B cell (primary cell): ENCODE results near the gene TMEM203. TPM values are rescaled to one million over a fixed set of nuclear protein-coding genes. Genes with fewer than 3 reads are reported as not detected.

ENCODE experiments used
- ATAC-seq: fragments of 200-7000 bp; cut with Tn5 transposase; one replicate; pipeline ENCODE4 v1.10.0; 2021; ENCODE audit warnings: low read depth, mild to moderate bottlenecking, moderate number of reproducible peaks, moderate library complexity
- CTCF ChIA-PET: fragments of 350-600 bp; sonication (Branson Sonifier 250); formaldehyde crosslinking; loops from one replicate; lab custom pipeline; 2021; ENCODE audit warnings: antibody characterized with exemption, inconsistent platforms; lab: Charles Lee
- POLR2A ChIA-PET: fragments of 350-600 bp; sonication (Branson Sonifier 250); formaldehyde crosslinking; loops from one replicate; lab custom pipeline; 2021; ENCODE audit warnings: antibody characterized with exemption; lab: Charles Lee
- DNase-seq: peaks from one replicate; pipeline ENCODE4 v3.0.0; 2013
- H2AFZ ChIP-seq: 2 replicates; pipeline ENCODE4 v1.6.1; 2012; ENCODE audit warnings: mild to moderate bottlenecking, low read depth, low read length; ENCODE audit not compliant: insufficient read depth, poor library complexity, severe bottlenecking
- H3K27ac ChIP-seq, 2 donors: 1 replicate in 1 of 2; 2 replicates in 1 of 2; pipeline ENCODE4 v1.5.1; 2012 to 2013; ENCODE audit warnings: low read length in 2 of 2, mild to moderate bottlenecking in 2 of 2, moderate library complexity in 1 of 2
- H3K27me3 ChIP-seq, 4 experiments: fragments of 200-600 bp in 1 of 4; sonication (generic) in 1 of 4; replicated peaks in 1 of 4; 1 replicate in 2 of 4; 2 replicates in 2 of 4; pipeline versions ENCODE4 v1.6.1 to v1.7.0; 2013 to 2016; ENCODE audit warnings: low read length in 3 of 4, mild to moderate bottlenecking in 2 of 4, mixed read lengths in 1 of 4, moderate library complexity in 1 of 4; ENCODE audit not compliant: insufficient read depth in 4 of 4, control insufficient read depth in 3 of 4; ENCODE audit errors: control extremely low read depth in 1 of 4
- H3K36me3 ChIP-seq, 2 experiments: replicated peaks in 1 of 2; 1 replicate in 1 of 2; 2 replicates in 1 of 2; pipeline versions ENCODE4 v1.6.1 to v1.7.1; 2013; ENCODE audit warnings: low read length in 1 of 2; ENCODE audit not compliant: insufficient read depth in 2 of 2, control insufficient read depth in 1 of 2; ENCODE audit errors: control extremely low read depth in 1 of 2, extremely low read depth in 1 of 2
- H3K4me1 ChIP-seq, 2 donors: fragments of 200-600 bp in 1 of 2; sonication (generic) in 1 of 2; 1 replicate in 1 of 2; 2 replicates in 1 of 2; pipeline versions ENCODE4 v1.5.1 to v1.6.1; 2013 to 2017; ENCODE audit warnings: low read length in 2 of 2; ENCODE audit not compliant: control insufficient read depth in 2 of 2, insufficient read depth in 2 of 2
- H3K4me2 ChIP-seq: replicated peaks from 2 replicates; pipeline ENCODE3; 2012; ENCODE audit warnings: mild to moderate bottlenecking, low read depth, low read length; ENCODE audit not compliant: poor library complexity, severe bottlenecking
- H3K4me3 ChIP-seq, 5 experiments: fragments of 200-600 bp in 1 of 5; sonication (generic) in 1 of 5; 1 replicate in 3 of 5; 2 replicates in 2 of 5; pipeline versions ENCODE4 v1.5.1 to v1.7.0; 2011 to 2016; ENCODE audit warnings: low read length in 4 of 5, mild to moderate bottlenecking in 4 of 5, low read depth in 2 of 5, control low read depth in 1 of 5, moderate library complexity in 1 of 5; ENCODE audit not compliant: insufficient read depth in 1 of 5; ENCODE audit errors: control extremely low read depth in 1 of 5, extremely low read depth in 1 of 5
- H3K79me2 ChIP-seq: fragments of 200-600 bp; sonication (generic); one replicate; pipeline ENCODE4 v1.6.0; 2016; ENCODE audit warnings: low read length; ENCODE audit not compliant: control insufficient read depth, insufficient read depth
- H3K9ac ChIP-seq: fragments of 200-600 bp; sonication (generic); 2 replicates; pipeline ENCODE4 v1.6.1; 2017; ENCODE audit warnings: mild to moderate bottlenecking, low read length, moderate library complexity
- H3K9me3 ChIP-seq, 3 donors: one replicate each; pipeline versions ENCODE4 v1.6.1 to v1.7.1; 2013; ENCODE audit warnings: low read length in 2 of 3; ENCODE audit not compliant: control insufficient read depth in 2 of 3, insufficient read depth in 1 of 3; ENCODE audit errors: control extremely low read depth in 1 of 3
- H4K20me1 ChIP-seq: 2 replicates; pipeline ENCODE4 v1.6.0; 2012; ENCODE audit warnings: mild to moderate bottlenecking, low read length; ENCODE audit not compliant: insufficient read depth, control insufficient read depth, poor library complexity, severe bottlenecking
- H3K27ac Mint-ChIP-seq: one replicate; pipeline ENCODE4 v1.8.0; 2021; ENCODE audit warnings: mixed read lengths
- H3K27me3 Mint-ChIP-seq: one replicate; pipeline ENCODE4 v1.8.0; 2021; ENCODE audit warnings: mixed read lengths
- H3K4me1 Mint-ChIP-seq: one replicate; pipeline ENCODE4 v1.8.0; 2021; ENCODE audit warnings: mixed read lengths
- H3K4me3 Mint-ChIP-seq: one replicate; pipeline ENCODE4 v1.8.0; 2021; ENCODE audit warnings: mixed read lengths
- H3K9me3 Mint-ChIP-seq: one replicate; pipeline ENCODE4 v1.8.0; 2022; ENCODE audit warnings: mixed read lengths; ENCODE audit not compliant: insufficient read depth
- EZH2 ChIP-seq: IDR thresholded peaks from 2 replicates; pipeline ENCODE4 v1.6.1; 2012; ENCODE audit warnings: borderline replicate concordance, low read depth, mild to moderate bottlenecking, moderate library complexity, low read length; ENCODE audit not compliant: insufficient read depth, poor library complexity, severe bottlenecking
- WGBS: methylation state at CpG from one replicate; pipeline ENCODE4 v1.1.5; 2013; ENCODE audit warnings: missing lambda C conversion rate; ENCODE audit not compliant: insufficient coverage; 5-methylcytosine and 5-hydroxymethylcytosine counted together
- intact Hi-C: fragments of 100-400 bp; cut with micrococcal nuclease; formaldehyde crosslinking; loops from one replicate; pipeline ENCODE4 v1.10.0; 2022
- polyA plus RNA-seq: library from polyadenylated mRNA; depleted of rRNA; stranded (reverse); fragments of >200 nt; gene quantifications from 2 replicates; pipeline ENCODE4 v1.2.3, GENCODE V29; 2012
- total RNA-seq, 2 donors: library from RNA; stranded (reverse); fragments of 120-200 nt in 1 of 2; gene quantifications; 1 replicate in 1 of 2; 2 replicates in 1 of 2; pipeline versions ENCODE4 v1.2.3 to v1.2.4, GENCODE V29; 2013 to 2022
- TF ChIP-seq, protein P1 (sequence below): fragments of 200-600 bp; IDR thresholded peaks from one replicate; pipeline ENCODE4 v1.8.0; 2022; ENCODE audit warnings: antibody characterized with exemption, mild to moderate bottlenecking

TMEM203 gene
- total and polyA plus RNA-seq, 2 donors (not counting 1 experiment from before 2014, with no cell fraction given): 20.6 to 35.7 TPM

DNA sequence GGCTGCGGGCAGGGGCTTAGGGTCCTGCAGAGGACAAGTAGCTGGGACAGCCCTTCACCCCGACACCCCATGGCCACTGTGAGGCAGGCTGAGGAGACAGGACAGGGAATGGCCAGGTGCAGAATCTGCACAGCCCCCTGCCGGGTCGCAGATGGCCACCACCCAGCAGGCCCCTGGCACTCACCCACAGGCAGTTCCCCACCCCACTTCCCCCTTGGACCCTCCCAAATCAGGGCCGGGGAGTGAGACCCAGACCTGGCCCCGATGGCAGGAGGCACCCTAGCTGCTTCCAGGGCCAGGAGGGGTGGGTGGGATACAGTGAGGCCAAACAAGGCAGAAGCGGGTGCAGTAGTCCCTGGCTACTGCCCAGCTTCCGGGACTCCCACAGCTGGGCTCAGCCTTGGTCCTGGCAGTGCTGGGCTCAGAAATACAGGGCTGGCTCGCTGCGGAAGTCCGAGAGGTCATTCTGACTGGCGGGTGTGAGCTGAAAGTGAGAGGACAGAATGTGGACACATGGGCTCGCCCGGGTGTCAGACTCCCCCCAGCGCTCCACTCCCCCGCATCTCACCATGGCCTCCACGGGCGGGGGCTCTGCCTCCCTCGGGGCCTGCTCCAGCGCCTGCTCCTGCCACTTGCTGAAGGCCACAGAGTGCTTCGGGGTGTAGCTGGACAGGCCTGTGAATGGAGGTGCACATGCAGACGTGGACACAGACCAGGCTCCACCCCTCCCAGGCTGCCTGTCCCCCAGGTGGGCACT lies 13.6 kb downstream of the TMEM203 start:
- no peak overlapping the region for H3K4me3 Mint-ChIP-seq
- 98% methylated on average over 21 of the region's 22 CpGs for WGBS
- no peaks in the 10 kb centered on the region for H3K27me3 ChIP-seq
- no peaks in the 10 kb centered on the region for H3K27me3 Mint-ChIP-seq
- H3K4me1 ChIP-seq: peaks cover 20 to 31% of the 10 kb centered on the region in 2 donors
- H3K4me3 ChIP-seq: no peak overlapping the region
- H3K27ac ChIP-seq: no peak overlapping the region
- CTCF ChIA-PET: interaction anchor here (1.1 kb wide), 1 partner anchor 74 kb away, joined by 3 read pairs; no protein-coding TSS in a partner anchor
- peaks cover 0 to 3% (median 0%) of the 10 kb centered on the region in 3 donors for H3K9me3 ChIP-seq
- no peak for ATAC-seq
- TF ChIP-seq, protein P1, sequence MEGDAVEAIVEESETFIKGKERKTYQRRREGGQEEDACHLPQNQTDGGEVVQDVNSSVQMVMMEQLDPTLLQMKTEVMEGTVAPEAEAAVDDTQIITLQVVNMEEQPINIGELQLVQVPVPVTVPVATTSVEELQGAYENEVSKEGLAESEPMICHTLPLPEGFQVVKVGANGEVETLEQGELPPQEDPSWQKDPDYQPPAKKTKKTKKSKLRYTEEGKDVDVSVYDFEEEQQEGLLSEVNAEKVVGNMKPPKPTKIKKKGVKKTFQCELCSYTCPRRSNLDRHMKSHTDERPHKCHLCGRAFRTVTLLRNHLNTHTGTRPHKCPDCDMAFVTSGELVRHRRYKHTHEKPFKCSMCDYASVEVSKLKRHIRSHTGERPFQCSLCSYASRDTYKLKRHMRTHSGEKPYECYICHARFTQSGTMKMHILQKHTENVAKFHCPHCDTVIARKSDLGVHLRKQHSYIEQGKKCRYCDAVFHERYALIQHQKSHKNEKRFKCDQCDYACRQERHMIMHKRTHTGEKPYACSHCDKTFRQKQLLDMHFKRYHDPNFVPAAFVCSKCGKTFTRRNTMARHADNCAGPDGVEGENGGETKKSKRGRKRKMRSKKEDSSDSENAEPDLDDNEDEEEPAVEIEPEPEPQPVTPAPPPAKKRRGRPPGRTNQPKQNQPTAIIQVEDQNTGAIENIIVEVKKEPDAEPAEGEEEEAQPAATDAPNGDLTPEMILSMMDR: no peak
- no peak for TF ChIP-seq EZH2
- H3K9ac ChIP-seq: no peak overlapping the region
- intact Hi-C loops: no loop called here
- POLR2A ChIA-PET: no interaction called here
- H3K27ac Mint-ChIP-seq: no peak overlapping the region
- H2AFZ ChIP-seq: no peak overlapping the region
- no peaks in the 10 kb centered on the region for H3K9me3 Mint-ChIP-seq
- H4K20me1 ChIP-seq: peaks cover 39% of the 10 kb centered on the region
- DNase-seq: no peak
- H3K4me1 Mint-ChIP-seq: peaks cover 28% of the 10 kb centered on the region
- H3K79me2 ChIP-seq: peaks cover 85% of the 10 kb centered on the region
- peaks cover 0 to 19% of the 10 kb centered on the region in 2 experiments for H3K36me3 ChIP-seq
- no peak overlapping the region for H3K4me2 ChIP-seq

DNA sequence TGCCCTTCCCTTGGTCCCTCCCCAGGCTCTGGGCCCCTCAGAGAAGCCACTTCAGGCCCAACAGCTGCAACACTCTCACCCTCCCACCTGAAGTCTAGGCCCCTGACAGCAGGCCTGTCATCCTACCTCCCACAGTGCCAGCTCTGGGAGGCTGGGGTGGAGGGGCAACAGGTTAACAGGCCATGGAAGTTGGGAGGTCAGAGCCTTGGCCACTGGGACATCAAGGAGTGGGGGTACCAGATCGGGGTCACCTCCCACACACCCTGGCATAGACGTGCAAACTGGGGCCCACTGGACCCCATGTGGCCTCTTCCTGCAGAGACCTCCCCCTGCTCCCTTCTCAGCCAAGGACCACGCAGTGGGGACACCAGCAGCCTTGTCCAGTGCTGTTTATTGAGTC lies 14.2 kb downstream of the TMEM203 start:
- intact Hi-C loops: no loop called here
- ChIA-PET POLR2A (no interaction called here), CTCF (no interaction called here)
- peaks cover 85% of the 10 kb centered on the region for H3K79me2 ChIP-seq
- H3K27me3 Mint-ChIP-seq: no peaks in the 10 kb centered on the region
- H3K9me3 ChIP-seq: peaks cover 0 to 3% (median 0%) of the 10 kb centered on the region in 3 donors
- H3K4me3 ChIP-seq: no peak overlapping the region
- no peak overlapping the region for H3K9ac ChIP-seq
- 82% methylated on average over 3 of the region's 3 CpGs for WGBS
- no peak for TF ChIP-seq EZH2
- TF ChIP-seq, protein P1: no peak
- no peak for DNase-seq
- peaks cover 34% of the 10 kb centered on the region for H3K4me1 Mint-ChIP-seq
- H3K4me3 Mint-ChIP-seq: peak overlapping the region; percentile 76
- H2AFZ ChIP-seq: no peak overlapping the region
- H3K9me3 Mint-ChIP-seq: no peaks in the 10 kb centered on the region
- no peak overlapping the region for H3K27ac ChIP-seq
- H3K27ac Mint-ChIP-seq: peak overlapping the region; percentile 80
- peaks cover 26 to 37% of the 10 kb centered on the region in 2 donors for H3K4me1 ChIP-seq
- H4K20me1 ChIP-seq: peaks cover 43% of the 10 kb centered on the region
- no peak for ATAC-seq
- H3K27me3 ChIP-seq: no peaks in the 10 kb centered on the region
- H3K4me2 ChIP-seq: no peak overlapping the region
- H3K36me3 ChIP-seq: peaks cover 0 to 22% of the 10 kb centered on the region in 2 experiments
